AG09319 (cell line): Measurements from ENCODE around the gene CDH4.

Source experiments
- DNase-seq: peaks from one replicate; pipeline ENCODE4 v3.0.0-alpha.2; 2010; ENCODE audit warnings: low read depth; ENCODE audit errors: extremely low read depth
- CTCF ChIP-seq: IDR thresholded peaks from 2 replicates; pipeline ENCODE4 v1.5.1; 2011; ENCODE audit warnings: low read depth, mild to moderate bottlenecking, inconsistent platforms, low read length, moderate library complexity

The CDH4 gene

GRCh38 chr20:61407561-61407960 is 155.5 kb downstream of the CDH4 start:
- no peak for TF ChIP-seq CTCF
- DNase-seq = no peak

GRCh38 chr20:61408951-61409740 is 157.1 kb downstream of the CDH4 start:
- DNase-seq = no peak
- TF ChIP-seq CTCF = no peak

GRCh38 chr20:61411743-61412142 is 159.7 kb downstream of the CDH4 start:
- no peak for DNase-seq
- TF ChIP-seq CTCF = no peak

- no peak for TF ChIP-seq CTCF
- DNase-seq = no peak
These were observed 161.7 kb downstream of the CDH4 start for GRCh38 chr20:61413752-61414151.

- no peak for TF ChIP-seq CTCF
These were observed 162.5 kb downstream of the CDH4 start for GRCh38 chr20:61414455-61414991.

GRCh38 chr20:61416546-61416945 is 164.5 kb downstream of the CDH4 start:
- no peak for DNase-seq
- TF ChIP-seq CTCF = no peak

More at GRCh38 chr20:61414455-61414991, 162.5 kb downstream of the CDH4 start:
- no peak for DNase-seq

- no peak for TF ChIP-seq CTCF
- no peak for DNase-seq
These were observed 165.3 kb downstream of the CDH4 start for GRCh38 chr20:61417221-61417941.
